Astrocyte (in vitro differentiated cells and primary cell): ENCODE data around the gene SAMD10.
"Not testable (repeated sequence)": the region's sequence is repeated elsewhere in the genome, so short reads cannot be mapped to it uniquely, and the experiment has no call there.

Experiments used
- EZH2 ChIP-seq: IDR thresholded peaks from 2 replicates; pipeline ENCODE4 v1.6.1; 2012; ENCODE audit warnings: mild to moderate bottlenecking, low read length, inconsistent platforms; ENCODE audit not compliant: insufficient read depth
- TF ChIP-seq, protein P1 (sequence below): IDR thresholded peaks from 2 replicates; pipeline ENCODE4 v1.5.1; 2011; ENCODE audit warnings: low read depth, mild to moderate bottlenecking, inconsistent platforms, low read length, moderate library complexity; ENCODE audit not compliant: insufficient read depth

DNA sequence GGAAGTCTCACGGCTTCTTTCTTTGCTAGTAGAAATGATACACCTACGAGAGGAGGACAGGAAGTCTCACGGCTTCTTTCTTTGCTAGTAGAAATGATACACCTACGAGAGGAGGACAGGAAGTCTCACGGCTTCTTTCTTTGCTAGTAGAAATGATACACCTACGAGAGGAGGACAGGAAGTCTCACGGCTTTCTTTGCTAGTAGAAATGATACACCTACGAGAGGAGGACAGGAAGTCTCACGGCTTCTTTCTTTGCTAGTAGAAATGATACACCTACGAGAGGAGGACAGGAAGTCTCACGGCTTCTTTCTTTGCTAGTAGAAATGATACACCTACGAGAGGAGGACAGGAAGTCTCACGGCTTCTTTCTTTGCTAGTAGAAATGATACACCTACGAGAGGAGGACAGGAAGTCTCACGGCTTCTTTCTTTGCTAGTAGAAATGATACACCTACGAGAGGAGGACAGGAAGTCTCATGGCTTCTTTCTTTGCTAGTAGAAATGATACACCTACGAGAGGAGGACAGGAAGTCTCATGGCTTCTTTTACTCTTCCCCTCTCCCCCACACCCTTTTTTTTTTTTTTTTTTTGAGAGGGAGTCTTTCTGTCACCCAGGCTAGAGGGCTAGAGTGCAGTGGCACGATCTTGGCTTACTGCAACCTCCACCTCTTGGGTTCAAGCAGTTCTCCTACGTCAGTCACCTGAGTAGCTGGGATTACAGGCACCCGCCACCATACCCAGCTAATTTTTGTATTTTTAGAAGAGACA lies 33.1 kb upstream of the SAMD10 start:
- TF ChIP-seq, protein P1, sequence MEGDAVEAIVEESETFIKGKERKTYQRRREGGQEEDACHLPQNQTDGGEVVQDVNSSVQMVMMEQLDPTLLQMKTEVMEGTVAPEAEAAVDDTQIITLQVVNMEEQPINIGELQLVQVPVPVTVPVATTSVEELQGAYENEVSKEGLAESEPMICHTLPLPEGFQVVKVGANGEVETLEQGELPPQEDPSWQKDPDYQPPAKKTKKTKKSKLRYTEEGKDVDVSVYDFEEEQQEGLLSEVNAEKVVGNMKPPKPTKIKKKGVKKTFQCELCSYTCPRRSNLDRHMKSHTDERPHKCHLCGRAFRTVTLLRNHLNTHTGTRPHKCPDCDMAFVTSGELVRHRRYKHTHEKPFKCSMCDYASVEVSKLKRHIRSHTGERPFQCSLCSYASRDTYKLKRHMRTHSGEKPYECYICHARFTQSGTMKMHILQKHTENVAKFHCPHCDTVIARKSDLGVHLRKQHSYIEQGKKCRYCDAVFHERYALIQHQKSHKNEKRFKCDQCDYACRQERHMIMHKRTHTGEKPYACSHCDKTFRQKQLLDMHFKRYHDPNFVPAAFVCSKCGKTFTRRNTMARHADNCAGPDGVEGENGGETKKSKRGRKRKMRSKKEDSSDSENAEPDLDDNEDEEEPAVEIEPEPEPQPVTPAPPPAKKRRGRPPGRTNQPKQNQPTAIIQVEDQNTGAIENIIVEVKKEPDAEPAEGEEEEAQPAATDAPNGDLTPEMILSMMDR, result not testable (repeated sequence)
- not testable (repeated sequence) for TF ChIP-seq EZH2
